HEK293T (cell line): ENCODE data around the gene TEX28.

ENCODE experiments used
- ARNT ChIP-seq: fragments of 450-650 bp; IDR thresholded peaks from 2 replicates; pipeline ENCODE4 v1.6.1; 2017; ENCODE audit warnings: mild to moderate bottlenecking
- CTBP1 ChIP-seq: fragments of 450-650 bp; IDR thresholded peaks from 2 replicates; pipeline ENCODE4 v1.6.1; 2016; ENCODE audit warnings: borderline replicate concordance
- ELF4 ChIP-seq: fragments of 450-650 bp; IDR thresholded peaks from 2 replicates; pipeline ENCODE4 v1.6.1; 2017; ENCODE audit warnings: antibody characterized with exemption
- FOXA1 ChIP-seq: fragments of 450-650 bp; IDR thresholded peaks from 2 replicates; pipeline ENCODE4 v1.6.1; 2016; ENCODE audit warnings: mild to moderate bottlenecking
- FOXK2 ChIP-seq: fragments of 450-650 bp; IDR thresholded peaks from 2 replicates; pipeline ENCODE4 v1.6.1; 2016; ENCODE audit warnings: mild to moderate bottlenecking
- FOXM1 ChIP-seq: fragments of 450-650 bp; IDR thresholded peaks from 2 replicates; pipeline ENCODE4 v1.6.1; 2017; ENCODE audit warnings: mild to moderate bottlenecking, borderline replicate concordance
- HDGF ChIP-seq: fragments of 450-650 bp; IDR thresholded peaks from 2 replicates; pipeline ENCODE4 v1.6.1; 2017; ENCODE audit warnings: antibody characterized with exemption, borderline replicate concordance
- NFRKB ChIP-seq: fragments of 450-650 bp; IDR thresholded peaks from 2 replicates; pipeline ENCODE4 v1.6.1; 2016; ENCODE audit warnings: mild to moderate bottlenecking, moderate library complexity
- SP1 ChIP-seq: fragments of 450-650 bp; IDR thresholded peaks from 2 replicates; pipeline ENCODE4 v1.6.1; 2017
- SUZ12 ChIP-seq: fragments of 450-650 bp; IDR thresholded peaks from 2 replicates; pipeline ENCODE4 v1.6.1; 2016; ENCODE audit warnings: mild to moderate bottlenecking
- ZNF384 ChIP-seq: fragments of 450-650 bp; IDR thresholded peaks from 2 replicates; pipeline ENCODE4 v1.6.1; 2016

- no peak for TF ChIP-seq ARNT
- no peak for TF ChIP-seq NFRKB
- TF ChIP-seq SUZ12 = no peak
- TF ChIP-seq ELF4 = no peak
- no peak for TF ChIP-seq SP1
- TF ChIP-seq ZNF384 = no peak
- no peak for TF ChIP-seq FOXK2
- TF ChIP-seq FOXA1 = no peak
- no peak for TF ChIP-seq FOXM1
- TF ChIP-seq CTBP1 = no peak
- TF ChIP-seq HDGF = no peak
These were observed 10.7 kb upstream of the TEX28 start for GRCh38 chrX:154305541-154306205.
